ENCODE results near the gene DCX.

The DCX gene

DNA sequence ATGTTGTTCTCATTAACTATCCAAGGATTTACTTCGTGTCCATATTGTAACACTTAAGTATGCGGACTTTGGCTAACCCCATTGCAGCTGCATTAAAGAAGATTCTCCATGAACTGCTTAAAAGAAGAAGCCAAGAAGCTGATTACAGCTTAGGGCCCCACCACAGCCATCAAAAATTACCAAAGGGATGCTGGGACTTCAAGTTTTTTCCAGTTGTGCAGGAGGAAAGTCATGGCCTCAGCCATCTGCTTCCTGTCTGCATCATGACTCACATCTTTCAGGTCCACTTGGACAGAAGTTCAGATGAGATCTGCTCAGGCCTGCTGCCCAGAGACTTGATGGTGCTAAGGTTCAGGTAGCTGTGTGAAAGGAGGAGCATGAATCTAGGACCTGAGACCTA lies 102.9 kb downstream of the DCX start:
- DNase-seq (ENCODE audit: low read depth in 2 of 2) = no peak

DNA sequence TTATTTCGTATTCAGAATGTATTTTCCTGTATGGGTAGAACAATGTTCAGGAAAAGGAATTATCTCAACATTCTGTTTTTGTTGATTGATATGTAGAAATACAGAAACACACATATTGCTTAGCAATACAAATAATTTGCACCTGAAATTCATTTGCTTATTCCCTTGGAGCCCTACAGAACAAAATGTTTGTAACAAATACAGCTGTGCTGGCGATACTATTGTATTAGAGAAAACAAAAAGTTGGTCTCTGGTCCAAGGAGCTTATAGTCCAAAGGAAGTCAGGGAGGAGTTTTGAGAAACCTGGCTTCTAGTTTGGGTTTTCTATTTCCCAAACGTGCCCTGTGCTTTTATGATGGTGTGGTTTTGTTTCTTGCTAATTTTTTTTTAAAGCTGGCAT lies 104.0 kb downstream of the DCX start:
- no peak for DNase-seq (ENCODE audit: low read depth in 2 of 2)

DNA sequence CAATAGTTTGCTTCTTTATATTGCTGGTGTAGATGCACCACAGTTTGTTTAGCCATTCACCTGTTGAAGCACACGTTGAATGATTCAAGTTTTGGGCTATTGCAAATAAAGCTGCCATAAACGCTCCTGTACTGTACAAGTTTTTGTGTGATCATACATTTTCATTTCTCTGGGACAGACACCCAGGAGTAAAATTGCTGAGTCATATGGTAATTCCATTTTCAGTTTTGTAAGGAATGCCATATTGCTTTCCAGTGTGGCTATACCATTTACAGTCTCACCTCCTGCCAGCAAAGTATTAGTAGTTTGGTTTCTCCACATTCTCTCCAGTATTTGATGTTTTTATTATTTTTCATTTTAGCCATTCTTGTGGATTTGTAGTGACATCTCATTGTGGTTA lies 109.7 kb downstream of the DCX start:
- no peak for DNase-seq (ENCODE audit: low read depth in 2 of 2)

DNA sequence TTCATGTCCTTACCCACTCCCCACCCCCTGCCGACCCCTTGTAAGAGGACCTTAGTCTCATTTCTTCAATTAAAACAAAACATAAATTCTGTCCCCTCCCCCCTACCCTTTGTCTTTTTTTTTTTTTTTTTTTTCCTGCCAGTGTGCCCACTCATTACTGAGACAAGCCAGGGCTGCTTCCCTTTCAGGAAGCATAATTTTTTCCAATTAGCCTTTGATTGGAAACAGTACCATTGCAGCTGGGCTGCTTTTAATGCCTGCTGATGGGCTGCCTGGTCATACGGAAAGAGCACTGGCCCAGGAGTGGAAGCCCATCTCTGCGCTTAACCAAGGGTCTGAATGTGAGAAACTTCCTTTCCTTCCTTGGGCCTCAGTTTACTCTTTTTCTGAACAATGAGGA lies 123.2 kb downstream of the DCX start:
- no peak for DNase-seq (ENCODE audit: low read depth in 2 of 2)

DNA sequence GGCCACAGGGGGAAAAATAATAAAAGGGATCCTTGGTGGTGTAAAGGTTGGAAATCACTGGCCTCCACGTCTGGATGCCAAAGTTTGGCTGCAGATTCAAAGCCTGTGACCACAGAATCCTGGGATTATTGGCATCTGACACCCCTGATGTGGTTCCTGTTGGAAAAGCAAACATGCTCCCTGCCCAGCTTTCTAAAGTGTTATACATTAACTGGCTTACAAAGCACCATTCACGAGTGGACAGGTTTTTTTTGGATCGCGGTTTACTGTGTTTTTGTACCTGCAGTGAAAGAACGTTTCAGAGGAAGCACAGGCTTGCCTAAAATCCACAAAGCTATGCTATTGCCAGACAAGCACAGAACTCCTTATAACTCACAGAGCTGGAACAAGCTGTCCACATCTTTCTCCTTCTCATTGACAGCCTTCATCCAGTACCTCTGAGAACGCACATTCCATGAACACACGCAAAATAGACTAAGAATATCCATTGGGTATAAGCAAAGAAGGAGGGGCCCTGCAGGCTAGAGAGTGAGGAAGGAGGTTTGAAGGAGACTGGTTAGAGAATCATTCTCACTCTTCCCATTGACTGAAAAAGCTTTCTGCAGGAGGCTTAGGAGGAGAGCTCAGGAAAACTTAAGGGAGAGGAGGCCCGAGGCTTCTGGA lies 127.2 kb downstream of the DCX start:
- no peak for DNase-seq (ENCODE audit: low read depth in 2 of 2)

DNA sequence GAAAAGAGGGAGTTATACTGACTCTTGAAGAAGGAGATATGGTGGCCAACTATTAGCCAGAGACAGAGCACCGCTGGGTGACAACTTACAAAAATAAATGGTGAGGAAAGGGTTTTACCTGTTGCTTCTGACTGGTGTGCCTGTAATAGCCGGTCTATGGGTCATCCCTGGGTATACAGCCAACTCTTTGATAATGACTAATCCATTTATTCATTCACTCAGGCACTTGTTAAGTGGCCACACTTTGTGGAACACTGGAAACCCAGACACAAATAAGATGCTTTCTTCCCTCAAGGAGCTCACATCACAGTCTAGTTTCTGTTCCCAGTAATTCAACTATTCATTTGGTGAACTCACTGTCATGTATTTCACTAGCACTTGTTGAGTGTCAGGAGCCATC lies 128.5 kb downstream of the DCX start:
- DNase-seq (ENCODE audit: low read depth in 2 of 2) = no peak

DNA sequence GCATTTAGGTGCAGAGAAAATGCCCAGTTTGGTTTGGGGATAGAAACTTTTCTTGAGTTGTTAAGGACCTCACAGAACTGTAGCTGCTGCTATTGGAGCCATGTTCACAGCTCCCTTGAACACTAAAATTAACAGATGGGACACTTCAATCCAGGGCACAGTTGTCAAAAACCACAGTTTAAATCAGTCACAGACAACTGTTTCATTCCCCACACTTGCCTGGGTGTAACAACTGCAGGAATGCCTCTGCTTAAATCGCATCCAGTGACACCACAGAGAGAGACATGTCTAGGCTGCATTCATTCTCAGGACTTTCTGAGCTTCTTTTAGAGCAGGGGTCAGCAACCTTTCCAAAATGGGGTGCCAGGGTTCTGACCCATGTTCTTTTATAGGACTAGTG lies 129.0 kb downstream of the DCX start:
- no peak for DNase-seq (ENCODE audit: low read depth in 2 of 2)

DNA sequence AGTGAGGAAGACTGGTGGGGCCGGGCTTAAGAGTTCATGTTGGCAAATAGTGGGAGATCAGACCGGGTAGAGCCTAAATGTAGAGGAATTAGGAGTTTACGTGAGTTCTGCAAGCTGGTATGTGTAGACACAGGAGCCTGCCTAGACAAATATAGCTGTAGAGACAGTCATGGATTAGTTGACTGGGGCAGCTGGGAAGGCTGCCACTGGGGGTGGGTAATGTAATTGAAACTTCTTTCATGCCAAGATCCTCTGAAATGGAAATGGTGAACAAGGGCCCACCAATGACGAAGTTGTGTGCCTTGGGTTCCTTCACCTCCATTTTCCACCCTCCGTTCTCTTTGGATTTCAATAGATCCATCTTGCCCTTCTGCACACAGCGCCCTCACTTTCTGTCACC lies 129.9 kb downstream of the DCX start:
- no peak for DNase-seq (ENCODE audit: low read depth in 2 of 2)

DNA sequence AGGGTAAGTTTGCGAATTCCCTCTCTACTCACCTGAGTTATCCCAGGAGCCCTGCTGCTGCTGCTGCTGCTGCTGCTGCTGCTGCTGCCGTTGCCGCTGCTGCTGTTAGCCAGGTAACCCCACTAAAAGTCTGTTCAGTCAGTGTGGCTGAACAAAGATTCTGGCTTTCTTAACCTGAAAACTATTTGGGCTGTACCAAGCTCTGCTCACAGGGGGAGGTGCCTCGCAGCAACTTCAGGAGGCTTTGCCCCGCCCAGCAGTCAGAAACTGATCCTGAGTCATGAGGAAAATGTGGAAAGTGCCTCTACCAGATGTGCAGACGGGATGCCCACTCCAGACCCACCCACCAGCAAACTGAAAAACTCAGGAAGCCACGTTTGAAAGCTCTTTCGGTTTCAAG lies 141.7 kb downstream of the DCX start, which contains the start of gene CAPN6:
CAPN6 (minus strand) TSS at position 145 of the 400 bp plus-strand sequence. CDS start 6,547 bp downstream, outside the sequence.
- DNase-seq (ENCODE audit: low read depth in 2 of 2) = no peak

DNA sequence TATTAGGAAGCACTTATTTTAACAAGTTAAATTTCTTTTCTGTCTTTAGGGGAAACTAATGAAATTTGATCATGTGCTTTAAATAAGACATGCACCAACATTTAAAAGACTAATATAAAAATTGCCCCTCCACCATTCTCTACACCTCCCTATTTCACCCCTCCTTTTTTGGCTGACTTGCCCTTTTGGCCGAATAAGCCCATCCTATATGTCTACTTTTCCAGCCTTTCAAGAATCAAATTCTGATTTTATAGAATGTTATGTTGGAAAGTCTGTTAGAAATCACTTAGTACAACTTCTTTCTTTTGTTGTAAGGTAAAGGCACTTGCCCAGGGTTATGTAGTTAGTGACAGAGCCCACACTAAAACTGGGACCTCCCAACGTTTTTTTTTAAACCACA lies 143.5 kb downstream of the DCX start:
- no peak for DNase-seq (ENCODE audit: low read depth in 2 of 2)

DNA sequence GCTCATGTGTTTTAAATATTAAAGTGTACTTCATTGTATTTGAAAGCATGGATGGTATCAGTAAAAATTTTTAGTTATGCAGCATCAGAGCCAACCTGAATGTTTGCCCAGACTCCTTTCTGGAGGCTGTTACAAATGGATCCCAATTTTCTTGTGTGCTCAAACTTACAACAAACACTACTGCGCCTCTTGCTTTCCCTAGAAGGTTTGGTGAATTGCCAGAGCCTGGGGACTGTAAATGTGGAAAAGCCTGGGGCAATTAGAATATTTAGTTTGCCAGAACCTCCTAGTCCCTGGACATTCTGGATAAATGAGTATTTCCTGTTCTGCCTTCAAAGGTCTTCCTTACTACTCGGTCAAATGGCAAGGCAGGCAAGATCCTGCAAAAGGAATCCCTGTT lies 146.5 kb downstream of the DCX start:
- DNase-seq (ENCODE audit: low read depth in 2 of 2) = no peak

DNA sequence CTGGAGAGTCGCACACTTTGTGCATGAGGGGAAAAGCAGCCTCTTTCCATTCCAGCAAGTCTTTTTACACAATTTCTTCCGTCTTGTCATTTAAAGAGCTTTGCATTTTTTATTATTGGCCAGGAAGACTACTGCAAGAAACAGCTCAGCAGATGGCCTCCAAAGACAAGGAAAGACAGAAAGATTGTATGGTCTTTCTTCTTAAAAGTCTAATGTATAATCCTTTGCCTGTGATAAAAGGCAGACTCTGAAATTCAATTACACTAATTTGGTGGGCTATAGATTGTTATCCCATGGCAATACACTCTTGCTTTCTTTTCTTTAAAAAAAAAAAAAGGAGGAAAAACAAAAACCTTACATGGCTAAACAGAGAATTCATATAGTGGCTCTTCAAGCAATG lies 147.6 kb downstream of the DCX start:
- DNase-seq (ENCODE audit: low read depth in 2 of 2) = no peak

DNA sequence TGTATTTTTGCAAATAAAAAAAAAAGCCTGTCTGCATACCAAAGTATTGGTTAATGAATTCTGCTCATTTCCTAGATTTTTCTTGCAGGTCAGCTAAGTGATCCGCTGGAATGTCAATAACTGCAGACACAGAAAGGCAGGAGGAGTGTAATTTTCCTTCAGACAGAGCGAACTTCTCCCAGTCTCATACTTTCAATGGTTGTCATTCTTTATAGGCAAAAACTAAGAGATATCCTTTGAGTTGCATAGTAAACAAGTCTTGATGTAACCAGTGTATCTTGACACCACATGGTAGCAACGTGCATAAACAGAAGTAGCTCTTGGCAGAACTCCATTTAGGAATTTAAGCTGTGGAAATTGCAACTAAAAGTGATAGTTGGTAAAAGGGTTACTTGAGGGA lies 149.9 kb downstream of the DCX start:
- no peak for DNase-seq (ENCODE audit: low read depth in 2 of 2)

DNA sequence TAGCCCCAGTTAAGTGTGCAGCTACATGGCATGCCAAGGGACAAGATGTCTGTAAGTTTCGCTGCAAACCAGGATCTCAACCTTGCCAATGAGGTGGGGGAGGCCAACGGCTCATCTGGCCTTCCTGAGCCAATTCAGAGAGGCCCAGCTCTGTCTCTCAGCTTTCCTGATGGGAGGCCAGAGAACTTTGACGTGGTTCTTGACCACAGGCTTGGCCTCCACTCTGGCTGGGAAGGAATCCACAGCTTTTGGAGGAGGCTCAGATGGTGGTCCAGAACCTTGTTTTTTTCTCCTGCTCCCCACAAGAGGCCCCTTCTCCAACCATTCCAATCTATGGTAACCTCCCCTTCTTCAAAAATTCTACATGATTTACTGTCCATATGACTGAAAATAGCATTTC lies 151.5 kb downstream of the DCX start:
- no peak for DNase-seq (ENCODE audit: low read depth in 2 of 2)

DNA sequence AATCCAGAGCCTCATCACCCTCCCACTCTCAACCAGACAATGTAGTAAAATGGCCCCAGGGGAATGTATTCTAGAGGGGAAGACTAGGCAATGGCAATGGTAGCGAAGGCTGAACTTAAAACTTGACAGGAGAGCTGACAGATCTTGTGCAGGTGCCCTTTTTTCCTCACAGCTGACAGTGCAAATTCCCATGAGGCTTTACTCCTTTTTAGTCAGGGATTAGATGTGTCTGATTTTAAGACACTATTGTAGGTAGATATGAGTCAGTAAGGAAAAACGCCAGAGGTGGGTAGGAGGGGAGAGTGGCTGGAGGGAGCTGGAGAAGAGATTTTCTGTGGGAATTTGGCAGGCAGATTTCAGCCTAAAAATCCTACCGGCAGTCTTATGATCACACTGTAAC lies 152.4 kb downstream of the DCX start:
- DNase-seq (ENCODE audit: low read depth in 2 of 2) = no peak

DNA sequence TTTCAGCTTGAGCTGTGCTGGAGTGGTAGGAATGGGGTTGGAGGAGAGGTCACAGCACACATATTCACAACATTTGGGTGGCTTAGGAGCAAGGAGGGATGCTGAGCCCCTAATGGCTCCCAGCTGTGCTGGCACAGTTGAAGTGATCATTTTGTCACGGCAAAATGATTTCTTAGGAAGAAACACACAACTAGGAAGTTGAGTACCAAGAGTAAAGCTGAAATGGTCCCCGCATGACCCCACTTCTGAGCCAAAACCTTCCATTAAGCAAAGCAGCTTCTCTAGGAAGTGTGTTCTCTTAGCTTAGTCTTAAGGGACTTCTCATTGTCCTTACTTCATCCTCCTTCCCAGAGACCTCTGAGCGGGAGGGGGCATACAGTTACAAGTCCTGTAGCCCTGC lies 154.3 kb downstream of the DCX start:
- no peak for DNase-seq (ENCODE audit: low read depth in 2 of 2)

DNA sequence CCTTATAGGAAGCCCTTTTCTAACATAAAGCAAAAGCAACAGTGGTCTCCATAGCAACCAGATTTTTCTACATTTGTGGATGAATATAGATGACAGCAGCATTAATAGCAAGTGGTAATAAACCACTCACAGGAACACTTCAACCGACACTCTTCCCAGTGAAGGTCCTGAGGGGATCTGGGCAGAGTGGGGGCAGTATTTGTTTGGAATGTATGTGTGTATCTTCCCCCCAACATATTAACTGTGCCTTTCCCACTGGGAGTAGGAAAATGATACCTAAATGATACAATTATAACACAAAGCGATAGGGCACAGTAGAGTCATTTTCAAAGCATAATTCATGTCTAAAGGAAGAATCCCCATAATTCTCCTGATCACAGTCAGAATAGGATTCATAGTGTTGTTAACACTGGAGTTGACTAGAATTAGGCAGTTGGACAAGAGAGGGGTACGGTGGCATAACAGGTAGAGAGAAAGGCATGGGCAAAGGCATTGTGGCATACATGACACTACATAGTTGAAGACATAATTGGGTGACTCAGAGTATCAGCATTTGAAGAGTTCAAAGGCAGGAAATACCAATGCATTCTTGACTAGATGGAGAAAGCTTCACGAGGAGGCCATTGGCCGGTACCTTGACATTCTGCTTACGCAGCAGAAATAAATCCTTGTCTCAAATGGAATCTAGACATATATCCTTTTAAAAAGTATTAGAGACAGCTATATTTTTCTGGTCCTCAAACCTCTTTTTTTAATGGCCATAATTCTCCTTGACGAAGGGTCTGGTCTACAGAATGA lies 156.9 kb downstream of the DCX start:
- DNase-seq (ENCODE audit: low read depth in 2 of 2) = no peak

DNA sequence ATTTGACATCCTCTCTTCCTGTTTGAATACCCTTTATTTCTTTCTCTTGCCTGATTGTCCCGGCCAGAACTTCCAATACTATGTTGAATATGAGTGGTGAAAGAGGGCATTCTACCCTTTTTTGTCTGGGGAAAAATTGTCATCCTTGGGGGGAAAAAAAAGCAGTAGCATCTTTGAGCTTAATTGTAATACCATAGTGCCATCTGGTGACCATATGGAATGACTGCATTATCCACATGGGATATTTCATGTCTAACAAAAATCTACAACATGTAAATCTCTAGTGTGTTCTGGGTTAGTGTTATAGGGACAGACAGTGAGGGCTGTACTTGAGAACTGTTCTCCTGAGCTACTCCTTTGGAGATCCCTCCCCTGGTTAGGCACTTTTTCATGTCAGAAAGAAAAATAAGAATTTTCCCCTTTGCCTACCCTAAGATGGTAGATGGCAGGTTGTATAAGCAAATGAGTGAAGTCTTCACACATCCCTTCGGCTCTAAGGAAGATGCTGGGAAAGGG lies 167.7 kb downstream of the DCX start:
- no peak for DNase-seq (ENCODE audit: low read depth in 2 of 2)
